Measurements from ENCODE around the gene MAP3K8.

Gene MAP3K8

GRCh38 chr10:30455816-30456215, 21.8 kb downstream of the MAP3K8 start:
- TF ChIP-seq CTCF (IDR thresholded peaks at IDR 0.05; ENCODE audit: low read depth, low read length, missing control alignments): no peak
- no peak for DNase-seq
- in situ Hi-C loops (cut with HindIII; ENCODE audit: low pct_ligation_motif_present, low sequenced_read_pairs): no loop called here
- H3K4me3 ChIP-seq (ENCODE audit: low read depth, low read length): no peak overlapping the region
- no peaks in the 10 kb centered on the region for H3K27me3 ChIP-seq (replicated peaks)
- peak overlapping the region; percentile 81 for H3K27ac ChIP-seq
- peaks cover 8% of the 10 kb centered on the region for H3K36me3 ChIP-seq (replicated peaks)

GRCh38 chr10:30456266-30456665, 22.3 kb downstream of the MAP3K8 start:
- no peak overlapping the region for H3K27ac ChIP-seq
- no peak for DNase-seq
- in situ Hi-C loops (cut with HindIII; ENCODE audit: low pct_ligation_motif_present, low sequenced_read_pairs): no loop called here
- H3K27me3 ChIP-seq (replicated peaks): no peaks in the 10 kb centered on the region
- TF ChIP-seq CTCF (IDR thresholded peaks at IDR 0.05; ENCODE audit: low read depth, low read length, missing control alignments): no peak
- H3K36me3 ChIP-seq (replicated peaks): peaks cover 10% of the 10 kb centered on the region
- no peak overlapping the region for H3K4me3 ChIP-seq (ENCODE audit: low read depth, low read length)

GRCh38 chr10:30459283-30459682, 25.3 kb downstream of the MAP3K8 start:
- Histone ChIP-seq H3K36me3 (replicated peaks) (peaks cover 16% of the 10 kb centered on the region), H3K27me3 (replicated peaks) (no peaks in the 10 kb centered on the region), H3K4me3 (ENCODE audit: low read depth, low read length) (no peak overlapping the region), H3K27ac (no peak overlapping the region)
- in situ Hi-C loops (cut with HindIII; ENCODE audit: low pct_ligation_motif_present, low sequenced_read_pairs): no loop called here
- no peak for TF ChIP-seq CTCF (IDR thresholded peaks at IDR 0.05; ENCODE audit: low read depth, low read length, missing control alignments)
- DNase-seq: peak; percentile 48

- Histone ChIP-seq H3K27ac (no peak overlapping the region), H3K4me3 (ENCODE audit: low read depth, low read length) (no peak overlapping the region), H3K36me3 (replicated peaks) (peaks cover 16% of the 10 kb centered on the region), H3K27me3 (replicated peaks) (no peaks in the 10 kb centered on the region)
- no peak for DNase-seq
- TF ChIP-seq CTCF (IDR thresholded peaks at IDR 0.05; ENCODE audit: low read depth, low read length, missing control alignments): no peak
- in situ Hi-C loops (cut with HindIII; ENCODE audit: low pct_ligation_motif_present, low sequenced_read_pairs): no loop called here
Measured at GRCh38 chr10:30460121-30460520, 26.1 kb downstream of the MAP3K8 start.

GRCh38 chr10:30462513-30462912, 28.5 kb downstream of the MAP3K8 start:
- in situ Hi-C loops (cut with HindIII; ENCODE audit: low pct_ligation_motif_present, low sequenced_read_pairs): no loop called here
- Histone ChIP-seq H3K4me3 (ENCODE audit: low read depth, low read length) (no peak overlapping the region), H3K27ac (no peak overlapping the region), H3K27me3 (replicated peaks) (no peaks in the 10 kb centered on the region), H3K36me3 (replicated peaks) (peaks cover 16% of the 10 kb centered on the region)
- TF ChIP-seq CTCF (IDR thresholded peaks at IDR 0.05; ENCODE audit: low read depth, low read length, missing control alignments): no peak
- no peak for DNase-seq

- Histone ChIP-seq H3K27me3 (replicated peaks) (no peaks in the 10 kb centered on the region), H3K4me3 (ENCODE audit: low read depth, low read length) (no peak overlapping the region), H3K36me3 (replicated peaks) (peaks cover 16% of the 10 kb centered on the region), H3K27ac (no peak overlapping the region)
- in situ Hi-C loops (cut with HindIII; ENCODE audit: low pct_ligation_motif_present, low sequenced_read_pairs): no loop called here
- no peak for TF ChIP-seq CTCF (IDR thresholded peaks at IDR 0.05; ENCODE audit: low read depth, low read length, missing control alignments)
- peak; percentile 16 for DNase-seq
Measured at GRCh38 chr10:30463944-30464451, 30.0 kb downstream of the MAP3K8 start.

Measured in brain microvascular endothelial cell (primary cell).